Cardiac fibroblast (primary cell): ENCODE data around the gene GUCA2B.

ENCODE experiments used
- DNase-seq, 2 donors: peaks; one replicate each; pipeline versions ENCODE4 v3.0.0 to v3.0.0-alpha.2; 2010; ENCODE audit warnings: low read depth in 2 of 2
- H3K4me3 ChIP-seq, 2 donors: replicated peaks in 1 of 2; 1 replicate in 1 of 2; 2 replicates in 1 of 2; pipeline ENCODE4 v1.5.1; 2011; ENCODE audit warnings: low read depth in 2 of 2, low read length in 2 of 2, mild to moderate bottlenecking in 2 of 2, moderate library complexity in 1 of 2
- CTCF ChIP-seq: IDR thresholded peaks from one replicate; pipeline ENCODE4 v1.5.1; 2011; ENCODE audit warnings: low read depth, mild to moderate bottlenecking, low read length, inconsistent platforms

GUCA2B gene

GRCh38 chr1:42141978-42142377 is 11.2 kb upstream of the GUCA2B start:
- no peak overlapping the region for H3K4me3 ChIP-seq
- DNase-seq: no peak
- no peak for TF ChIP-seq CTCF

DNA sequence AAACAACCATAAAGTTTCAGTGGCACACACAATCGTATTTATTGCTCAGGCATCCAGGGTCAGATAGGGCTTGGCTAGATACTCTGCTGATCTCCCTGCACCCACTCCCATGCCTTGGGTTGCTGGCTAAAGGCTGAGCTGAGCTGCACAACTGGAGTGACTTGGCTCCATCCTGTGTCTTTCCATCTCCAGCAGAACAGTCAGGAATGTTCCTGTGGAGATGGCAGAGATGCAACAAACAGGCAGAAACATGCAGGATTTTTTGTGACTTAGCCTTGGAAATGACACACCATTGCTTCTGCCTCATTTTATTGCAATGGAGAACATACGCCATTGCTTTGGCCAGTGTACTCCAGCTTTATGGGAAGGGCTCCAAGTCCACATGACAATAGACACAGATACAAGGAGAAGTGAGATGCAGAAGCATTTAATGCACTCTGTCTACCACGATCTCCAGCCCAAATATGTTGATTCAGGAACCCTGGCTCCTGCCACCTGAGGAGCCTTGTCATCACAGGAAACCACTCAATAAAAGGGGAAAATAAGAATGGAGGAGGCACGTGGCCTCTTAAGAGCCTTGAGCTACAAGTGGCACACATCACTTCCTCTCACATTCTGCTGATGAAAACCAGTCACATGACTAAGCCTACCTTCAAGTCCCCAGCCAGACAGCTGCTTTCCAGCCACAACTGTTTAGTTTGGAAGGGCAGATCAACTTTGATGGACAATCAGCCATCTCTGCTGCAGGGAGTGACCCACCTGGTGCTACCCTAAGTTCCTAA is 10.1 kb upstream of the GUCA2B start:
- H3K4me3 ChIP-seq: no peak overlapping the region
- peak in 1 of 2 donors; percentile 19 for DNase-seq
- no peak for TF ChIP-seq CTCF

- no peak for TF ChIP-seq CTCF
- DNase-seq: no peak
Observed at GRCh38 chr1:42143896-42144710, 9.1 kb upstream of the GUCA2B start.

DNA sequence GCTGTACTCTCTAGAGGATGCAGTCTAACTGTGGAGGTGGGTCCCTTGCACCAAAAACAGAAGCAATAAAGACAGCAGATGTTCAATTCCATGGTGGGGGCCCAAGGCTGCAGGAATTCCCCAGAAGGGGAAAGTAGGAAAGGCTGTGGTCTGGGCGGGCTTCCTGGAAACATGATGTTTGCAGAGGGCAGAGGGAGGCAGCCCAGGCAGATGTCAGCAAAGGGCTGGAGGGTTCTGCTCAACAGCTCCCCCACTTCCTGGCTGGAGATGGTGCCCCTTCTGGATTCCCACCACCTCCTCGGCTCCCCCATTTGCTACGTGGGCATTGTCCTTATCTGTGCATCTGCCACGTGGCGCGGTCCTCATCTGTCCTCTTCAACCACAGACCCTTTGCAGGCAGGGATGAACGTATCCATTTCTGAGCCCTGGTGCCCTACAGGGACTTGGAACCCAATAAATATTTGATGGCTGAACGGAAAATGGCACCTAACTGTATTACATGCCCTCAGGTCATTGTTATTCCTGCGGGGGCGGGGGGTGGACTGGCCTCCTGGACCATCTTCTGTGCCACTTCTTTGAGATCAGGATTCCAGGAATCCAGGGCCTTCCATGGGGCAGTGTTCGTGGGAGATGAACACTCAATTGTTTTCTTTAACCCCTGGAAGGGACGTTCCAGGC is 8.4 kb upstream of the GUCA2B start:
- no peak for DNase-seq
- TF ChIP-seq CTCF: no peak

More at GRCh38 chr1:42143896-42144710, 9.1 kb upstream of the GUCA2B start:
- no peak overlapping the region for H3K4me3 ChIP-seq

DNA sequence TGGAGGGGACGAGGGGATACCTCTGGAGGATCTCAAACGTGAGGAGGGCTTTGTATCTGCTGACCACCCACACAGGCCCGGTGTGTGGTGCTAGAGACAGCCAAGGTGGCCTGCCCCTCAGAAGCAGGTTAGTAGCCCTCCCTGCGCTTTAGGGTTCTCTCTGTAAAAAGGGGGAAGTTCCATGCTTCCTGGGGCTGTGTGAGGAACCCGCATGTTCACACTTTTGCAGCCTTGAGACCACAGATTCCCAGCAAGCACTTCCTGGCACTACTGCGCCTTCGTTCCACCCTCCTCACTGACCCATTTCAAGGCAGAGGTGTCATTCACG is 7.9 kb upstream of the GUCA2B start:
- no peak overlapping the region for H3K4me3 ChIP-seq
- TF ChIP-seq CTCF: no peak
- no peak for DNase-seq

More for the DNA sequence above, 8.4 kb upstream of the GUCA2B start:
- no peak overlapping the region for H3K4me3 ChIP-seq

DNA sequence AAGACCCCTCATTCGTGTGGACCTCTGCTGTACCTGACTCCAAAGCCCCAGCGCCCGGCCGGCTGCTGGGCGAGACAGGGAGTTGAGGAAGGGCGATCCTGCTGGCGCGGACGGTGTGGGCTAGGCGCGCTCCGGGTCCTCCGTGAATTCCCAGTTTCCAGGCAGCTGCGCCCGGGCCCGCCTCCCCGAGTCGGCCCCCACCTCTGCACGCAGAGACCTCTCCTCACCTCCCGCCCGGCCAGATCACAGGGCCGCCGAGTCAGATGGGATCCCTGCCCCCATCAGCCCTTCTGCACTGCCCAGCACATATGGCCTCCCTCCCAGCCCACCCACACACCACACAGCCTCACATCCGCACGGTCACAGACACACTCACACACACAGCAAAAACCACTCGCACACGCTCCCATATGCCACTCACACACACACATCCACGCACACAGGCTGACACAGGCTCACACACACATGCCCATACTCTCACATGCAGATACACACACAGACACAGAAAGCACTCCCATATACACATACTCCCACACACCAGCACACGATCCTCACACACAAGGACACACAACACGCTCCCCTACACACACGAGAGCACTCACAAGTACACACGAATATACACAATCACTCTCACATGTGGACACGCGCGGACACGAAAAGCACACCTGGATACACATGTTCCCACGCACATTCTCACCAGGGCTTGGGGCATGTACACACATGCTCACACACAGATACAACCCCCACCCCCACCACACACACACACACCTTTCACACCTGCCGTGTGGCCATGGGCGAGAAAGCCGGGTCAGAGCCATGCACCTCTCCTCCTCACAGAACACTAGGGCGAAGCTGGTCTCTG is 7.2 kb upstream of the GUCA2B start:
- no peak for DNase-seq
- TF ChIP-seq CTCF: no peak
- H3K4me3 ChIP-seq: no peak overlapping the region
